HG03280 (cell line): ENCODE measurements around the gene WDR82.

ENCODE experiments used
- ATAC-seq: cut with Tn5 transposase; IDR thresholded peaks from one replicate; pipeline ENCODE4 v1.9.1; 2021; ENCODE audit warnings: mild to moderate bottlenecking, moderate library complexity; ENCODE audit not compliant: unreplicated experiment

The WDR82 gene

GRCh38 chr3:52238761-52239701 lies 39.4 kb downstream of the WDR82 start, which contains the start of gene TWF2:
TSS of gene TWF2 (minus strand) at chr3:52239158. CDS start at chr3:52239016, 142 bp downstream.
- ATAC-seq, result peak; percentile 72

DNA sequence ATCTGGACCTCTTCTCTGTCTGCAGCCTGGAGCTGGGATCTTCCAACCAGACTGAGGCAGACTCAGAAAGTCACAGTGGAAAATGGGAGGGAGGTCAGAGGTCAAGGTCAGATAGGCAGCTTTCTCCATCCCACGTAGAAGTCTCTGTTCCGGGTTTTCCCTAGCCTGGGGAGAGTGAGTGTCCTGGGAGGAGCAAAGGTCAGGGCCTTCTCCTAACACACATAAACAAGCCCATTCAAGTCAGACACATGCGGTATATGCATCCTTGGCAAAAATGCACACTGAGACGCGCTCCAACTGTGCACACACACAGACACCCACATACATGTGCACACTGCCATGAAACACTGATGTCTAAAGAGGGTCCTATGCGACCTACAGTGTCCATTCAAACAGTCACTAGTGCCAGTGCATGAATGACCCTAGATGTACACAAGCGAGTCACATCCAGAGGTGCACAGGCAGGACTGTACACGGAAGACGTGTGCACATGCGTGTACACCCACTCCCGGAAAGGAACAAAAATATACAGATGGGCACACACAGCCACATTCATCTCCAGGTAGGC lies 40.2 kb downstream of the WDR82 start:
- ATAC-seq, result peak; percentile 4

GRCh38 chr3:52237657-52238172 lies 40.7 kb downstream of the WDR82 start:
- ATAC-seq, result no peak

GRCh38 chr3:52237006-52237656 lies 41.3 kb downstream of the WDR82 start:
- ATAC-seq, result no peak

DNA sequence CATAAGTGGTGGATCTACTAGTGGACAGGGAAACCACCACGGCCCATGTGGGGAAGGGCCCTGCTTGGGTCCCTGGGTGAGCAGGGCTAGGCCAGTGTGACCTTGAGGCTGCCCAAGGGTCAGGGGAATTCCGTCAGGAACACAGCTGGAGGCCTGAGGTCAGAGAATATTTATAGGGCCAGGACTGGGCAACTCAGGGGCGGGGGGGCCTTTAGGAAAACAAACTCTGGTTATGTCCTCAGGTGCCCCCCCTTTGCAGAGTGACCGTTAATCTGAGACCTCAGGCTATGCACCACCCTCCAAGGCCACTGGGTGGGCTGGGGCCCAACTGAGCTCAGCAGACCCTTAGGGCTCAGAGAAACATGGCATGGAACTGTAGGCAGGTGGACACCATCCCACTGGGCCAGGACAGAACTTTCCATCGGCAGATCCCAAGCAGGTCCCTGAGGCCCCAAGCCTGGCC lies 42.0 kb downstream of the WDR82 start:
- no peak for ATAC-seq

DNA sequence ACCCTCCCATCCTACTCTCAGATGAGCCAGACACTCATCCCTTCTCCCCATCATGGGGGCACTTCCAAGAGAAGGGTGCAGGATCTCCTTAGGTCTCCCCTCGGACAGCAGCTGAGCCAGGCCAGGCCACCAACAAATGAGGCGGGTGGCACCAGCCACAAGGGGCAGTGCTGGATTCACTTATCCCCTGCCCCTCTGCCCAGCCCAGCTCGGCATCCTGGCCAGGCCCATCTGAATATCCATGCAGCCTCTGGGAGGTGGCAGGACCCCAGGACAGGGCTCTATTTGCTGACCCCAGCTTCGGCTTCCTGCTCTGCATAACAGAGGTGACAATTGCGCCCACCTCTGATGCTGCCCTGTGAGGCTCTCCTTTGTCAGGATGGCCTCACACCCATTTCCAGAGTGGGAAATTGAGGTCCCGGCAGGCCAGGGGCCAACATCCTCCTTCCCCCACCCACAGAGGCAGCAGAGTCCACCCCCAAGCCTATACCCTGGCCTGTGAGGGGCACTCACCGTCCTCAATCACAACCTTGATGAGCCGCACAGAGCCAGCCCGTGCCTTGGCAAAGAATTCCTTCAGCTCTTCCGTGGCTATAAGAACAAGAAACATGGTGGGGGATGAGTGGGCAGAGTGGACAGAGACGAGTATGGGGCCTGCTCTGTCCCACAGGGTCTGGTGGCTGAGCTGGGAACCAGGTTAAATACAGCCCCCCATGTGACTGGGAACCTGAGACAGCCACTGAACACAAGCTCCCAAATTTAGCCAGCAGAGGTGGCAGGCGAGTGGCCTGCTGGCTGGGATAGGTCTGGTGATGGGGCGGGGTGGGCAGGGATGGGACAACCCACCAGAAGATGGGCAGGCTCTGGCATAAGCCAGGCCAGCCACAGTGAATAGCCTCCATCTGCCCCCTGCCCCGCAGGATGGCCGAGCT lies 43.7 kb downstream of the WDR82 start:
- ATAC-seq, result no peak

- ATAC-seq, result no peak
These were observed 44.5 kb downstream of the WDR82 start for GRCh38 chr3:52233968-52234367.

- ATAC-seq, result no peak
These were observed 45.3 kb downstream of the WDR82 start for GRCh38 chr3:52233108-52233591.

- no peak for ATAC-seq
These were observed 46.0 kb downstream of the WDR82 start for GRCh38 chr3:52232279-52233107.

DNA sequence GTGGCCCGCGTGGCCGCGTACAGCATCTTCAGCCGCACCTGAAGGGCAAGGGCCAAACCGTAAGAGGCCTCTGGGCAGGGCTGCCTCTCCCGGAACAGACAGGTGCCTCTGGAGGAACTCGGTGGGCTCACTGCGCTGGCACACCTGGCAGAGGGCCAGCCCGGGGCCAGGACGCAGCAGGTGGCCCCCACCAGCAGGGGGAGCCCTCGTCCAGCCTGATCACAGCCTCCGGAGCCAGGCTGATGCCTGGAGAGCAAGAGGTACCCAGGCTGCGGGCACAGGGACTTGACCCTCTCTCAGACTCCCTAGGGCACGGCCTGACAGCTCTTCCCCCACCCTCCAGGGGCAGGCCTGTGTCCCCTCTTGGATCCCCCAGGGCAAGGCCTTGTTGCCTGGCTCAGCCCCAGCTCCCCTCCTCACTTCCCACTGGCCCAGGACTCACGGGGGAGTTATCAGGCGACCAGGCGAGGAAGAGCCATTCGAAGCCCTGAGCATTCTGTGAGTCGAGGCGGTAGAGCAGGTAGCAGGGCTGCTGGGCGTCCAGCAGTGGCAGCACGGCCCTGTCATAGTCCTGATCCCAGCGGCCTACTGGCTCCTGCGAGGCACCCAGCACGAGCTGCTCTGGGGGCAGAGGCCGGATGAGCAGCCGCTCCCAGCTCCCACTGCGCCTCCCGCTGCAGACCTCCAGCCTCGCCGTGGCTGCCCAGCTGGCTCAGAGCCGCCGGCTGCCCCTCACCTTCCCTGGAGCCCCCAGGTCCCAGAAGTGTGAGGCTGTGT lies 46.8 kb downstream of the WDR82 start:
- peak; percentile 66 for ATAC-seq

DNA sequence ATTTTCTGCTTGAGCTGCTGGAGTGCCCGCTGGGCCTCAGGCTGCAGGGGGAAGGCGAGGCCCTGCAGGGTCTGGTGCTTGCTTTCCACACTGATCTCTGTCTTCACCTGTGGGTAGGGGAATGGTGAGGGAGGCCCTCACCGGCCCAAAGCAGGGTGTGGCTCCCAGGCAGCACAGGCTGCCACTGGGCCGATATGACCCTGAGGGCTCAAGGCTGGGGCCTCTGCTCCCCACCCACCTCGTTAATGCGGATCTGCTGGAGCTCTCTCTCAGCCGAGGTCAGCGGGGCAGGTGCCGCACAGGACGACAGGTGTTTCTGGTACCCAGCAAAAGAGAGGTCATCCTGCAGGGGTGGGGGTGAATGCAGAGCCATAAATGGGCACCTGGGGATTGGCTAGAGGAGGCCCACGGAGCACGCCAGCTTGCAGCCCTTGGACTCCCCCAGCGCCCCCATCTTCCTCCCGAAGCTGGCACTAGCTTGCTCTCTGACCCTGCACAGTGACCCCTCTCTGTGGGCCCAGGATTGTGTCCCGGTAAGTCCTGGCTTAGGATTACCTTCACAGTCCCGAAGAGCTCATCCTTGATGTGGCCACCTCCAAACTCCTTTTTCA lies 47.5 kb downstream of the WDR82 start:
- ATAC-seq, result no peak

DNA sequence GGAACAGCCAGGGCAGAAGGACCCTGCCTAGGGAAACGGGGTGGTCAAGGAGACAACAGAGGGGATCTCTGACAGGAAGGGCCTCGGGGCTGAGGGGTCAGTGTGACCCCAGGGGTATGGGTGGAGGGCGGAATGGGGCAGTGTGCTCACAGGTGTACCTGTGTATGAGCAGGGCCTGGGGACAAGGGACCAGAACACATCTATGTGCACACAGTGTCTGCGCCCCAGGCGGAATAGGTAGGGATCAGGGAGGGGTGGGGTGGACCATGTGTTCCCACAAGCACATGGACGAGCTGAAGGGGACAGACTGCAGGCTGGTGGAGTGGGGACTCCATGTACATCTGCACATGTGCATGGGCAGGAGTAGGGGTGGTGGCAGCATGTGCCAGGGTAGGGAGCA lies 48.0 kb downstream of the WDR82 start:
- no peak for ATAC-seq

GRCh38 chr3:52229656-52230055 lies 48.8 kb downstream of the WDR82 start:
- ATAC-seq, result no peak

DNA sequence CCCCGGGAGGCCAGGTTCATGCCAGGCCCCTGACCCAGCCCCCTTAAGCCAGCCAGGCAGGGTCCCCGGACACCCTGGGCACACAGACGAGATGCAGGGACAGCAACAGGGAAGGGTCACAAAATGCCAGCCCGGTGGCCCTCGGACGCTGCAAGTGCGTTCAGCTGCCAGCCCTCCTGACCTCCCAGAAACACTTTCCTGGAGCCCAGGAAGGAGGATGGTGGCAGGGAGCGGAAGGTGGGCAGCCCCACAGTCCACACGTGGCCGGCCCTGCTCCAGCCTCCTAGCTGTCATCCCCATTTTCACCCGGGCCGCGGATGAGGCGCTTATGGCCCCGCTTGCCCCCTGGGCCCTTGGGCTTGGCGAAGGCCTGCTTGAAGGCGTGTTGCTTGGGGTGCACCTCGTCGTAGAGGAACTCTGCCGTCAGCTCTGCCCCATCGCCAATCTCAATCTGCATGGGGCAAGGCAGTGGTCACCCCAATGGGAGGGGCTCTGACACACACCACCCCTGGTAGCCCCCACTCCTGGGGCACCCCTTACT lies 49.6 kb downstream of the WDR82 start:
- no peak for ATAC-seq

- ATAC-seq, result no peak
These were observed 50.2 kb downstream of the WDR82 start for GRCh38 chr3:52228266-52228665.

DNA sequence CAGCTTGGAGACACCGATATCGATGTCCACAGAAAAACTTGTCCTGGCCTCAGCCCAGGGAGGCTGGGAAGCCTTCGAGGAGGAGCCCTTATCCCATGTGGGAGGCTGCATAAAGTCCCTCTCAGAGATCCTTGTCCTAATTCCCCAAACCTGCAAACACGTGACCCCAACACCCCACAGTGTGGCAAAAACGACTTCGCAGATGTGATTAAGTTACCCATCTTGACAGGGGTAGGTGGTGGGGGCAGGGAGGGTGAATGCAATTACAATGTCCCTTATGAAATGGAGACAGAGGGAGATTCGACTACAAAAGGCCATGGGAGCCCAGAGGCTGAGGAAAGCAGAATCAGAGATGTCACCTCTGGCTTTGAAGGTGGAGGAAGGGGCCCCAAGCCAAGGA lies 50.7 kb downstream of the WDR82 start:
- no peak for ATAC-seq

DNA sequence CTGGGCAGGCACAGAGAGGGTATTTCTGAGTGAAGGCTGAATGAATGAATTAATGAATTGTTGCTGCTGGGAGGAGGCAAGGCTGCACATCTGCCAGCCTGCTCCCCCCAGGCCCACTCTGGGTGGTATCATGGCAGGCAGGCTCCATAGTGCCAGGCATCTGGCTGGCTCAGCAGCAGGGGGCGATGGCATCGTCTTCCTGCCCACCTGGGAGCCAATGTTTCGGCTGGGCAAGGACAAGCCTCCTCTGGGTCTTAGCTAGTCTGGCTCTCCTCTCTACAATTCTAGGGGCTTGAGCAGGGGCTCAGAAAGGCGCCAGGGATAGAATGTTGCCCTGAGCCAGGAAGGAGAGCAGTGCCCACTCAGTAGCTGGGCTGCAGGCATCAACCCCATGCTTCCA lies 51.3 kb downstream of the WDR82 start:
- no peak for ATAC-seq
